Measurements from ENCODE around the gene FTO. TPM values are rescaled to one million over a fixed set of nuclear protein-coding genes. Genes with fewer than 3 reads are reported as not detected.

The FTO gene
- total and polyA plus RNA-seq, 2 of the 8 experiments (the other 6 are each of a cell fraction or from before 2014, with no cell fraction given): 34.5 to 59.8 TPM

- TF ChIP-seq ATF3 (IDR thresholded peaks at IDR 0.05; ENCODE audit: insufficient read depth, low read depth, low read length) (no peak), CEBPB (IDR thresholded peaks at IDR 0.05; ENCODE audit: low read depth, low read length) (no peak)
Measured at GRCh38 chr16:54165174-54165911, 461.4 kb downstream of the FTO start (continued).

Measured in H1 (cell line).